Ovary (tissue), 3 donors: ENCODE measurements around the gene PALMD.

Experiments used
- POLR2A ChIP-seq: fragments of 450-650 bp; IDR thresholded peaks from one replicate; pipeline ENCODE4 v1.6.1; 2017; ENCODE audit warnings: antibody characterized with exemption, mild to moderate bottlenecking, moderate library complexity
- TF ChIP-seq, protein P1 (sequence below), 3 donors: fragments of 450-650 bp in 2 of 3; fragments of 200-600 bp in 1 of 3; IDR thresholded peaks; one replicate each; pipeline versions ENCODE4 v1.5.1 to v1.8.0; 2016 to 2022; ENCODE audit warnings: antibody characterized with exemption in 3 of 3, mild to moderate bottlenecking in 1 of 3
- donor health status: DM: no; HTN: no; CAD: no.

GRCh38 chr1:99627615-99628014, 18.3 kb upstream of the PALMD start:
- TF ChIP-seq, protein P1, sequence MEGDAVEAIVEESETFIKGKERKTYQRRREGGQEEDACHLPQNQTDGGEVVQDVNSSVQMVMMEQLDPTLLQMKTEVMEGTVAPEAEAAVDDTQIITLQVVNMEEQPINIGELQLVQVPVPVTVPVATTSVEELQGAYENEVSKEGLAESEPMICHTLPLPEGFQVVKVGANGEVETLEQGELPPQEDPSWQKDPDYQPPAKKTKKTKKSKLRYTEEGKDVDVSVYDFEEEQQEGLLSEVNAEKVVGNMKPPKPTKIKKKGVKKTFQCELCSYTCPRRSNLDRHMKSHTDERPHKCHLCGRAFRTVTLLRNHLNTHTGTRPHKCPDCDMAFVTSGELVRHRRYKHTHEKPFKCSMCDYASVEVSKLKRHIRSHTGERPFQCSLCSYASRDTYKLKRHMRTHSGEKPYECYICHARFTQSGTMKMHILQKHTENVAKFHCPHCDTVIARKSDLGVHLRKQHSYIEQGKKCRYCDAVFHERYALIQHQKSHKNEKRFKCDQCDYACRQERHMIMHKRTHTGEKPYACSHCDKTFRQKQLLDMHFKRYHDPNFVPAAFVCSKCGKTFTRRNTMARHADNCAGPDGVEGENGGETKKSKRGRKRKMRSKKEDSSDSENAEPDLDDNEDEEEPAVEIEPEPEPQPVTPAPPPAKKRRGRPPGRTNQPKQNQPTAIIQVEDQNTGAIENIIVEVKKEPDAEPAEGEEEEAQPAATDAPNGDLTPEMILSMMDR (IDR thresholded peaks at IDR 0.05), result no peak
- TF ChIP-seq POLR2A, result no peak
